Cardiac fibroblast (primary cell): ENCODE data around the gene JUND.

Source experiments
- DNase-seq, 2 donors: peaks; one replicate each; pipeline versions ENCODE4 v3.0.0 to v3.0.0-alpha.2; 2010; ENCODE audit warnings: low read depth in 2 of 2
- H3K4me3 ChIP-seq, 2 donors: replicated peaks in 1 of 2; 1 replicate in 1 of 2; 2 replicates in 1 of 2; pipeline ENCODE4 v1.5.1; 2011; ENCODE audit warnings: low read depth in 2 of 2, low read length in 2 of 2, mild to moderate bottlenecking in 2 of 2, moderate library complexity in 1 of 2
- TF ChIP-seq, protein P1 (sequence below): IDR thresholded peaks from one replicate; pipeline ENCODE4 v1.5.1; 2011; ENCODE audit warnings: low read depth, mild to moderate bottlenecking, low read length, inconsistent platforms

JUND gene

DNA sequence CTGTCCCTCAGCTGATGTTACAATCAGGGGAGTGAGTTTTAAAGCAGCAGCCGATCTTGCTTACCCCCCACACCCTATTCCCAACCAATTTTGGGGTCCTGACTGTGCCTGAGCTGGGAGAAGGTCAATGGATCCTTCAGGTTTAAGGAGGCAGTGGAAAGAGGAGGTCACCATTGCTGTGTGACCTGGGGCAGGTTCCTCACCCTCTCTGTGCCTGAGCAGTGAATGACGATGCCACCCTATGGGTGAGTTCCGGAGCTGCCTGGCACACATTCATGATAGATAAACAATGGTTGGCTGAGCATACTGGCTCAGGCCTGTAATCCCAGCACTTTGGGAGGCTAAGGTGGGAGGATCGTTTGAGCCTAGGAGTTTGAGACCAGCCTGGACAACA is 20.3 kb upstream of the JUND start:
- no peak overlapping the region for H3K4me3 ChIP-seq
- no peak for DNase-seq
- TF ChIP-seq, protein P1, sequence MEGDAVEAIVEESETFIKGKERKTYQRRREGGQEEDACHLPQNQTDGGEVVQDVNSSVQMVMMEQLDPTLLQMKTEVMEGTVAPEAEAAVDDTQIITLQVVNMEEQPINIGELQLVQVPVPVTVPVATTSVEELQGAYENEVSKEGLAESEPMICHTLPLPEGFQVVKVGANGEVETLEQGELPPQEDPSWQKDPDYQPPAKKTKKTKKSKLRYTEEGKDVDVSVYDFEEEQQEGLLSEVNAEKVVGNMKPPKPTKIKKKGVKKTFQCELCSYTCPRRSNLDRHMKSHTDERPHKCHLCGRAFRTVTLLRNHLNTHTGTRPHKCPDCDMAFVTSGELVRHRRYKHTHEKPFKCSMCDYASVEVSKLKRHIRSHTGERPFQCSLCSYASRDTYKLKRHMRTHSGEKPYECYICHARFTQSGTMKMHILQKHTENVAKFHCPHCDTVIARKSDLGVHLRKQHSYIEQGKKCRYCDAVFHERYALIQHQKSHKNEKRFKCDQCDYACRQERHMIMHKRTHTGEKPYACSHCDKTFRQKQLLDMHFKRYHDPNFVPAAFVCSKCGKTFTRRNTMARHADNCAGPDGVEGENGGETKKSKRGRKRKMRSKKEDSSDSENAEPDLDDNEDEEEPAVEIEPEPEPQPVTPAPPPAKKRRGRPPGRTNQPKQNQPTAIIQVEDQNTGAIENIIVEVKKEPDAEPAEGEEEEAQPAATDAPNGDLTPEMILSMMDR = no peak

DNA sequence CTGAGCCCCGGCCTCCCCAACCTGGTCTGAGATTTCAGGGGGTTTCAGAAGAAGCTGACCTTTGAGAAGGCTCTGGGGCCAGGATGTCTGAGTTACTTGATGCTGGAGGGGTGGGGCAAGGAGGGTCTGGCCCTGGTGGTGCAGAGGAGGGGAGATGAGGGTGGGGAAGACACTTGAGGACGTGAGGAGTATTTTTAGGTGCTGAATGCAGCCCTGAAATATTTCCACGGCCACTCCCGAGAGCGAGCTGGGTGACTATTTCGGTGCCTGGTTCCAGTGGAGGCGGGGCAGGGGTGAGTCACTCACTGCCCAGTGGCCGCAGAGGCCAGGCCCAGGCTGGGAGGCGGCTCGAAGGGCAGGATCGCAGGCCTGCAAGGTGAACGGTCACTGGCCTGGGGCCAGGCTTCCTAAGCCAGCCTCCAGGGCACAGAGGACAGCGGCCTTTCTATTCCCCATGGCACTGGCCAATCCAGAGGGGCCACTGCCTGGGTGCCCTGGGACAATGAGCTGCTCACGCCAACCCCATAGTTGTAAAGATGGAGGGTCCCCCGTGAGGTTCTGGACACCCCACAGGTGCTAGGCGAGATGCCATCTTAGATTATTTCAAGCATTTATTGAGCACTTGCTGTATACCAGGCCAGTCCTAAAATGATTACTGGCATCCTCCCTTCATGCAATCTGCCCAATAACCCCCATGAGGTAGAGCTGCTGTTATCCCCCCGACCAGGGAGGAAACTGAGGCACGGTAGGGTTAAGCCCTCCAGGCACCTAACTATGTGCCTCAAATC is 19.7 kb upstream of the JUND start:
- peak; percentile 65 to 80 for DNase-seq
- H3K4me3 ChIP-seq = no peak overlapping the region
- TF ChIP-seq, protein P1 = no peak

DNA sequence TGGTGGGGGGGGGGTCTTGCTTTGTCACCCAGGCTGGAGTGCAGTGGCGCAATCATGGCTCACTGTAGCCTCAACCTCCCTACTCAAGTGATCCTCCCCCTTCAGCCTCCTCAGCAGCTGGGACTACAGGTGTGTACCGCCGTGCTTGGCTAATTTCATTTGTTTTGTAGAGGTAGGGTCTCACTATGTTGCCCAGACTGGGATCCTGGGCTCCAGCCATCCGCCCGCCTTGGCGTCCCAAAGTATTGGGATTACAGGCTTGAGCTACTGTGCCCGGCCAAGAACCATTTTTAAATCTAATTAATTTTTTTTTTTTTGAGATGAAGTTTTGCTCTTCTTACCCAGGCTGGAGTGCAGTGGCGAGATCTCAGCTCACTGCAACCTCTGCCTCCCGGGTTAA is 18.2 kb upstream of the JUND start:
- TF ChIP-seq, protein P1 = no peak
- no peak overlapping the region for H3K4me3 ChIP-seq
- no peak for DNase-seq

DNA sequence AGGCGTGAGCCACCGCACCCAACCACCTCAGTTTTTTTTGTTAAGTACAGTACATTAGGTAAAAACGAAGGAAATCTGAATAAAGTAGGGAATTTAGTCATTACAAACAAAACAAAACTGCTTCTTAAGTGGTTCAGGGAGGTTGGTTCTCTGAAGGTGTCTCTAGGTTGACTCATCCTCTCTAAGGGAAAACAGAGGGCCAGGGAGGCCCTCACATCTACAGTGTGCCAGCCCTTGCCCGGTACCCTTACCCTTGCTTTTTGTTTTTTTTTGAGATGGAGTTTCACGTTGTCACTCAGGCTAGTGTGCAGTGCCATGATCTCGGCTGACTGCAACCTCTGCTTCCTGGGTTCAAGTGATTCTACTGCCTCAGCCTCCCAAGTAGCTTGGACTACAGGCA is 17.2 kb upstream of the JUND start:
- no peak for DNase-seq
- TF ChIP-seq, protein P1 = no peak

DNA sequence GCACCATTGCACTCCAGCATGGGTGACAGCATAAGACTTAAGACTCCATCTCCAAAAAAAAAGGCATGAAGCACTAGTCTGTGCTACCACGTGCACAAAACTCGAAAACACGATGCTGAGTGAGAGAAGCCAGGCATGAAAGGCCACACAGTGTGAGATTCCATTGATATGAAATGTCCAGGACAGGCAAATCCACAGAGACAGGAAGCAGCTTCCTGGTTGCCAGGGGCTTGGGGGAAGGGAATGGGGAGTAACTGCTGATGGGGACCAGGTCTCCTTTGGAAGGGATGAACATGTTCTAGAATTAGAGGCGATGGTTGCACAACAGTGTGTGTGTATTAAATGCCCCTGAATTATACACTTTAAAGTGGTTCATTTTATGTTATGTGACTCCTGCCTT is 15.9 kb upstream of the JUND start:
- no peak overlapping the region for H3K4me3 ChIP-seq
- peak in 1 of 2 donors; percentile 44 for DNase-seq
- TF ChIP-seq, protein P1 = no peak

More for the DNA sequence above, 17.2 kb upstream of the JUND start:
- H3K4me3 ChIP-seq = no peak overlapping the region

DNA sequence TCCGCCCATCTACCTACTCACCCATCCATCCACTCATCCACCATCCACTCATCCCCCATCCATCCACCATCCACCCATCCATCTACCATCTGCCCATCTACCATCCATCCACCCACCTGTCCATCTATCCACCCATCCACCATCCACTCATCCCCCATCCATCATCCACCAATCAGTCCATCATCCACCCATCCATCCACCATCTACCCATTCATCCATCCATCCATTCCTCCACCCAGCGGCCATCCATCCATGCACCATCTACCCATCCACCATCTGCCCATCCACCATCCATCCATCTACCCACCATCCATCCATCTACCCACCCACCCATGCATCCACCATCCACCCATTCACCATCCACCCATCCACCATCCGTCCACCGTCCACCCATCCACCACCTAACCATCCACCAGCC is 13.6 kb upstream of the JUND start:
- DNase-seq = no peak

More for the DNA sequence above, 13.6 kb upstream of the JUND start:
- TF ChIP-seq, protein P1 = no peak
- H3K4me3 ChIP-seq = no peak overlapping the region
